ENCODE data around the gene AMMECR1.
"Not testable (repeated sequence)": the region's sequence is repeated elsewhere in the genome, so short reads cannot be mapped to it uniquely, and the experiment has no call there.

Gene AMMECR1

DNA sequence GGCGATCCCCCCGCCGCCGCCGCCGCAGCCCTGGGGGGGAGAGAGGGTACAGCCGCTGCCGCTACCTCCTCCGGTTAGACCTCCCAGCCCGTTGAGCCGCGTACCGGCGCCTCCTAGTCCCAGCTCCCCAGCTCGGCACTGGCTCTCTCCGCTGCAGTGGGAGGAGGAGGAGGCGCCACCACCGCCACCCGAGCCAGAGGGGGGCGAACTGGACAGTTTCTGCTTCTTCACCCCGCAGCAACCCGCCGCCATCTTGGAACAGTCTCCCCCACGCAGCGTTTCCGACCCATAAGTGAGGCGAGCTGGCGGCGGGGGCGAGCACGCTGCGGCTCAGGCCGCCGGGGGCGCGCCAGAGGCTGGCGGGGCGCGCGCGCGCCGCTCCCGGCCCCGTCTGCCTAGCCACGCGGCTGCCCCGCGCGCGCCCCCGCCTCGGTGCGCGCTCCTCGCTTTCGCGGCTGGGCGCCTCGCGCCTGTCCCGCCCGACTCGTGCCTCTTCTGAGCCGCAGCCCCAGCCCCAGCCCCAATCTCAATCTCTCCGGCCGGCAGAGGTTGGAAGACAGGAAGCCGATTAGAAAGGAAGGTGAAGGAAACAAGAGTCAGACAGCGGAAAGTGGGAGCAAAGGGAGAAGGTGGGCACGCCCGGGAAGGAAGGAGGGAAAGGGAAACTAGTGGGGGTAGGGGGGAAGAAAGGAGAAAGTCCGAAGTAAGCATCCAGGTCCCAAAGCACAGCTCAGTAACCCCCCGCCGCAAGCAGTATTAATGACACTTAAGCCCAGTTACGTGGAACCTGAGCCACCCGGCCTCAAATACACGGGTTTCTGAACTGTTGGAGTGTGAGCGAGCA lies at the start of gene AMMECR1:
Gene AMMECR1 (minus strand): TSS at position 266 of the 844 bp plus-strand sequence. CDS start 14 bp downstream, at position 252.
- peak; percentile 89 for DNase-seq

DNA sequence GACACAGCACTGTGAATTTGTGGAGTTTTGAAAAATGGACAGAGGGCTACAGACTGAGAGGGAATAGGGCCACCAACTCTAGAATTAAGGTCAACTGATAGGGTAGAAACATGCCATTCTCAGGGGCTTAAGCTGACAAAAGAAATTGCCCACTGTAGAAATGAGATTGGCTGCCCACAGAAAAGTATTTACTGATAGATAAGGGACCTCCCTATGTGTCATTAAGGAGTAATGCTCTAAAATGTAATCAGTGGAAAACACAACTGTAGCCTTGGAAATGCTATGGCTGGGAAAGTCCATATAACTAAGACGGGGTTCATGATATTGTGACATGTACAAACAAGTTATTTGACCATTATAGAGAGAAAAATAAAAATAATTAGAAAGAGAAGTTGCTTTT lies 45.4 kb upstream of the AMMECR1 start:
- no peak for DNase-seq

GRCh38 chrX:110359273-110359672 lies 41.4 kb upstream of the AMMECR1 start:
- no peak for DNase-seq

GRCh38 chrX:110358548-110358947 lies 40.7 kb upstream of the AMMECR1 start, which contains the start of gene RTL9:
RTL9 (plus strand) TSS chrX:110358848; CDS start chrX:110450618, 91,770 bp downstream.
- DNase-seq: no peak

DNA sequence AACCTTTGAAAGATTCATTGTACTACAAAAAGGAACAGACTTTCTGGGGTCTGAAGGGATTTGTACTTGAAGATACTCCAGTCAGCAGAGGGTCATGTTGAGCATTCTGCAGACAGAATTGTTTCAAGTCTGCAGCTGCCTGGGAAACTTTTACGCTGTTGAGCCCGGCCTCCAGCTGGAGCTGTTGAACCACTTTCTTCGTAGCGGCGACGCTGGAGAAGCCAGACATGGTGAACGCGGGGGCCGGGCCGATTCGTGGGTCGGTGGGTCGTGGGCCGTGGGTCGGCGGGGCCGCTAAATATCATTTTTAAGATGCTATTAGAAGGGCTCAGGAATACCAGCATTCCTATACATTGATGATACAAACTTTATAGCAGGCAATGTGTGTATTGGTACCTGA lies 28.8 kb upstream of the AMMECR1 start:
- DNase-seq: no peak

GRCh38 chrX:110341189-110342035 lies 23.5 kb upstream of the AMMECR1 start:
- DNase-seq: no peak

GRCh38 chrX:110338935-110339334 lies 21.1 kb upstream of the AMMECR1 start:
- no peak for DNase-seq

DNA sequence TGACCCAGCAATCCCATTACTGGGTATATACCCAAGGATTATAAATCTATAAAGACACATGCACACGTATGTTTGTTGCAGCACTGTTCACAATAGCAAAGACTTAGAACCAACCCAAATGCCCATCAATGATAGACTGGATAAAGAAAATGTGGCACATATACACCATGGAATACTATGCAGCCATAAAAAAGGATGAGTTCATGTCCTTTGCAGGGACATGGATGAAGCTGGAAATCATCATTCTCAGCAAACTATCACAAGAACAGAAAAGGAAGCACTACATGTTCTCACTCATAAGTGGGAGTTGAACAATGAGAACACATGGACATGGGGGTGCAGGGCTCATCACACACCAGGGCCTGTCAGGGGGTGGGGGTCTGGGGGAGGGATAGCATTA lies 15.6 kb upstream of the AMMECR1 start:
- DNase-seq: not testable (repeated sequence)

GRCh38 chrX:110331444-110332030 lies 13.7 kb upstream of the AMMECR1 start:
- DNase-seq: no peak

DNA sequence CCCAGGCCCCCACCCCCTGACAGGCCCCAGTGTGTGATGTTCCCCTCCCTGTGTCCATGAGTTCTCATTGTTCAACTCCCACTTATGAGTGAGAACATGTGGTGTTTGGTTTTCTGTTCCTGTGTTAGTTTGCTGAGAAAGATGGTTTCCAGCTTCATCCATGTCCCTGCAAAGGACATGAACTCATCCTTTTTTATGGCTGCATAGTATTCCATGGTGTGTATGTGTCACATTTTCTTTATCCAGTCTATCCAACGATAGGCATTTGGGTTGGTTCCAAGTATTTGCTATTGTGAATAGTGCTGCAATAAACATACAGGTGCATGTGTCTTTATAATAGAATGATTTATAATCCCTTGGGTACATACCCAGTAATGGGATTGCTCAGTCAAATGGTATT lies 10.7 kb upstream of the AMMECR1 start:
- not testable (repeated sequence) for DNase-seq

- DNase-seq: no peak
Measured at GRCh38 chrX:110327336-110327735, 9.5 kb upstream of the AMMECR1 start.

DNA sequence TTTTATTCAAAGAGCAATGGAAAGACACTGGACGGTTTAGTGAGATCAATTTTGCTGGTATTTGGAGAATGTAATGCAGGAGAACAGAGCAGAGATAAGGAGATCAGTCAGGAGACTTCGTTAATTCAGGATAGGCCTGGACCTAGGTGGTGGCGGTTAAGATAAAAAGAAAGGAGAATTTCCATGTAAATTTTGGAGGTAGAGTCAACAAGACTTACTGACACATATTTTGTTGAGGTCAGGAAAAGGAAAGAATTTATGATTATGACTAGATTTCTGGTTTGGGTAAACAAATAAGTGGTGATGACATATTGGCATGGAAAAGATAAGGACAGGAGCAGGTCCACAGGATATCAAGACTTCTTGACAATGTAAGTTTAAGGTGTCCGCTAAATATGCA lies 8.8 kb upstream of the AMMECR1 start:
- DNase-seq: no peak

- DNase-seq: peak; percentile 59
Measured at GRCh38 chrX:110322603-110323002, 4.7 kb upstream of the AMMECR1 start.

DNA sequence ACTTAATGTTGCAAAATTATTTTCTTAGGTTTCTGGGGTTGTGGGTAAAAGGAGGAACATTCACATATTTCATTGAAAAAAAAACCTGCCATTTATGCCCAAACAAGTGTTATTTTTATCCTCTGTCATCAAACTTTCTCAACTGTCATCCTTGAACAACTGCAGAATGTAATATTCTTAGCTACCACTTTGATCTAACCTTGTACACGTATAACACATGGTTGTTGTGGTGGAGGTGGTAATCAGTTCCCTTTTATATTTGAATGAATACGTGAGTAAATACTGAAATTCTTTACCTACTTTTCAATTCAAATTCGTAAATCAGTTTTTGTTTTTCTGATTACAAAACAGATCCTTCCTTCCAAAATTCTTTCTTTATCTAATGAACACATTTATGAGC lies 3.8 kb upstream of the AMMECR1 start:
- no peak for DNase-seq

- DNase-seq: no peak
Measured at GRCh38 chrX:110321081-110321480, 3.2 kb upstream of the AMMECR1 start.

- DNase-seq: no peak
Measured at GRCh38 chrX:110320381-110320987, 2.6 kb upstream of the AMMECR1 start.

DNA sequence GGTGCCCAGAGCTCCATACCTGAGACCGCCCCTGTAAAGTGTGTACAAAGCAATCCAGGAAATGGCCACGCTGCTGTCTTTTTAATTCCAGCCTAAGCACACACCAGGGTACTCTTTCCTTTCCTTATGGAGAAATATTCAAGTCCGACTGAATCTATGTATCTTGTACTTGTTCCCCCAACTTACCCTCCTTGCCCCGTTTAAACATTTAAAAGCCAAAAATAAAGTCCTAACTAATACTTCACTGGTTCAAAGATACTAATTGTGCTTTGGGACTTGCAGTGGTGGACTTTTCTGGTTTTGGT lies 731 bp upstream of the AMMECR1 start:
- DNase-seq: peak; percentile 58

DNA sequence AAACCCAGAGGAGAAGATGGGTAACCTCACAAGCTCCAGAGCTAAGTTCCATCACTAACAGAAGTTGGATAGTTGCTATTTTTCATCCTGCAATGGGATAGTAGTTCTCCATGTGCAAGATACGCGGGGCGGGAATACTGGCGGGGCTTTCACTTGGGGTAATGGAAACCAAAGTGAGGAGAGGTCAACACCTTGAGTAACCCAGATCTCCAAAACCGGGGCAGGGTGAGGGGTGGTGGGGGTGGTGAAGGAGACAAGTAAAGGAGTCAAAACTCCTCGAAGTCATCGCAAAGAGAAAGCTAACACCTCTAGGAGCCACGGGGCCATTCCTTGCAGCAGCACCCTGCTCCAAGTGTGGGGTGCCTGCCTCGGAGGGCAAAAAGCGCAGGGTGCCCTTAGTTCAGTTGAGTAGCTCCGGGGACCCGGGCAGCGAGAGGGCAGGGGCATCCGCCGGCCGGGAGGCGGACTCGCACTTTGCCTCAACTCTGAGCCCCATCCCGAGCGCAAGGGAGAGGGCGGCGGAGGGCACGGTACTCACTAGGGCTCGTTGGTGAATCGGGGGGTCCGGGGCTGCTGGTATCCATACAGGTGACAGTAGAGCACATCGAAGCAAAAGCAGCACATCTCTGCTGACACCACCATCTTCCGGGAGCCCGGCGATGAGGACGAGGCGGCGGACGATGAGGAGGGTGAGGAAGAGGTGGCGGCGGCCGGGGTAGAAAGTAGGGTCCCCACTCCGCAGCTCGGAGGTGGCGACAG lies 645 bp downstream of the AMMECR1 start:
- no peak for DNase-seq

DNA sequence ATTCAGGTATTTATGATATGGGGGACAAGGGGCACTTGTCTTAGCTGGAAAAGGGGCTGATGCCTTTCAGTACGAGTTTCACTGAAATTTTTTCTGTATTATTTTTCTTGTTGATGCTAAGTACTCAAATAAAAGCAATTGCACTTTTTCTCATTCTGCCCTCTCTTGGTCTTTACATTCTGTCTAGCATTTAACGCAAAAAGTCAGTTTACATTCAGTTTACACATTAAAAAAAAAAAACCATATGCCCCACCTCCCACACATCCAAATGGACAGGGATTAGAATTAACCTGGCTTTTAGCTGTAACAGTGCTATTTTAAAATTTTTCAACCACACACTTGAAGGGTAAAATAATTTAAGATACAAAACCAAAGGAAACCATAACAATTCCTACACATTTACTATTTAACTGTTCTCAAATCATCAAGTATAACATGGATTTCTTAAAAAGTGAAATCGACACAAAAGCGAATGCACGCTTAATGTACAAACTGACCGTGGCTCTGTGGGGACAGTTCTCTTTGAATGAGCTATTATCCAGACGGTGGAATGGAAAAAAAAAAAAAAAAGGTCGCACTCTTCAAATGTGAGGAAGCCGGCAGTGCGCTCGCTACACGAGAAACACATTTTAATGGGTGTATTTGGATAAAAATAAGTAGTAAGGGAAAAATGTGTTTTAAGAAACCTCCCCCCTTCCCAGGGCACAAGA lies 1.4 kb downstream of the AMMECR1 start:
- DNase-seq: no peak

DNA sequence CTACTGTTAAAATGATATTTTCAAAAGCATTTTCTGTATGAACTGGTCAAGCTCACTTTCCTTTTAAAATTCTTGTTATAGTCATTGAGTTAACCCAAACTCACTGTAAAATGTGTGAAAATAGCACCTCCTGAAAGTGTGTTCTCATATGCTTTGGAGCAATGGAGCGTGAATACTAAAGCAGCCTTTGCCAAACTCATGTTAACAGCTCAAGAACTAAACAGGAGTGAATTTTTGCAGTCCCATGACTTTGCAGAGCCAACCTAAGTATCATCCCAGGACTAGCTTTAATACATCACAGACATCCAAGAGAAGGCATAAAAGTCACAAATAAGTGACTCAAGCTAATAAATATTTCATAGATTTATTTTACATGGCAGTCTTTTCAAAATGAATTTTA lies 2.3 kb downstream of the AMMECR1 start:
- no peak for DNase-seq

- DNase-seq: no peak
Measured at GRCh38 chrX:110311437-110312230, 6.3 kb downstream of the AMMECR1 start.
